ENCODE results near the gene SPC24.

SPC24 gene

GRCh38 chr19:11198175-11198534 is 42.6 kb upstream of the SPC24 start:
- Histone ChIP-seq H3K4me1 (ENCODE audit: insufficient read depth, low read length) (no peaks in the 10 kb centered on the region), H3K36me3 (ENCODE audit: insufficient read depth, low read depth, low read length) (0 out of 2 replicates have a peak, but pooled peaks cover 5% of the 10 kb centered on the region), H3K27me3 (ENCODE audit: insufficient read depth, low read length) (no peaks in the 10 kb centered on the region), H3K4me3 (ENCODE audit: low read length) (peak overlapping the region; percentile 78; the same call in 1 of the 2 replicates), H3K9me3 (ENCODE audit: insufficient read depth, low read depth, low read length) (no peaks in the 10 kb centered on the region), H3K27ac (ENCODE audit: low read length) (no peak overlapping the region), H3K9ac (ENCODE audit: low read depth, low read length) (no peak overlapping the region)

GRCh38 chr19:11197291-11198174 is 42.0 kb upstream of the SPC24 start, which contains the start of gene KANK2:
KANK2 (minus strand) TSS chr19:11197545; CDS start chr19:11194511, 3,034 bp downstream.
- Histone ChIP-seq H3K27ac (ENCODE audit: low read length) (no peak within 1 kb of the TSS), H3K9me3 (ENCODE audit: insufficient read depth, low read depth, low read length) (no peaks in the 10 kb centered on the region), H3K36me3 (ENCODE audit: insufficient read depth, low read depth, low read length) (peaks cover 9% of the 10 kb centered on the region; the same call in 1 of the 2 replicates), H3K4me3 (ENCODE audit: low read length) (peak within 1 kb of the TSS; percentile 78), H3K27me3 (ENCODE audit: insufficient read depth, low read length) (no peaks in the 10 kb centered on the region), H3K9ac (ENCODE audit: low read depth, low read length) (peak within 1 kb of the TSS; percentile 78), H3K4me1 (ENCODE audit: insufficient read depth, low read length) (no peaks in the 10 kb centered on the region)

- peak overlapping the region; percentile 78 for H3K4me3 ChIP-seq (ENCODE audit: low read length)
- H3K4me1 ChIP-seq (ENCODE audit: insufficient read depth, low read length): no peaks in the 10 kb centered on the region
- H3K9ac ChIP-seq (ENCODE audit: low read depth, low read length): peak overlapping the region; percentile 78
Observed at GRCh38 chr19:11196406-11197287, 41.1 kb upstream of the SPC24 start.

GRCh38 chr19:11195681-11196080 is 40.1 kb upstream of the SPC24 start:
- H3K27me3 ChIP-seq (ENCODE audit: insufficient read depth, low read length): no peaks in the 10 kb centered on the region
- no peak overlapping the region for H3K27ac ChIP-seq (ENCODE audit: low read length)
- H3K9ac ChIP-seq (ENCODE audit: low read depth, low read length): no peak overlapping the region
- no peak overlapping the region for H3K4me3 ChIP-seq (ENCODE audit: low read length)
- H3K36me3 ChIP-seq (ENCODE audit: insufficient read depth, low read depth, low read length): peaks cover 14% of the 10 kb centered on the region
- H3K4me1 ChIP-seq (ENCODE audit: insufficient read depth, low read length): no peaks in the 10 kb centered on the region
- H3K9me3 ChIP-seq (ENCODE audit: insufficient read depth, low read depth, low read length): no peaks in the 10 kb centered on the region

More at GRCh38 chr19:11196406-11197287, 41.1 kb upstream of the SPC24 start:
- Histone ChIP-seq H3K9me3 (ENCODE audit: insufficient read depth, low read depth, low read length) (no peaks in the 10 kb centered on the region), H3K36me3 (ENCODE audit: insufficient read depth, low read depth, low read length) (peaks cover 14% of the 10 kb centered on the region), H3K27ac (ENCODE audit: low read length) (no peak overlapping the region), H3K27me3 (ENCODE audit: insufficient read depth, low read length) (no peaks in the 10 kb centered on the region)

GRCh38 chr19:11194656-11195558 is 39.3 kb upstream of the SPC24 start:
- Histone ChIP-seq H3K4me1 (ENCODE audit: insufficient read depth, low read length) (no peaks in the 10 kb centered on the region), H3K9ac (ENCODE audit: low read depth, low read length) (no peak overlapping the region), H3K9me3 (ENCODE audit: insufficient read depth, low read depth, low read length) (no peaks in the 10 kb centered on the region), H3K27ac (ENCODE audit: low read length) (no peak overlapping the region), H3K4me3 (ENCODE audit: low read length) (no peak overlapping the region), H3K27me3 (ENCODE audit: insufficient read depth, low read length) (no peaks in the 10 kb centered on the region), H3K36me3 (ENCODE audit: insufficient read depth, low read depth, low read length) (peaks cover 14% of the 10 kb centered on the region)

- Histone ChIP-seq H3K27me3 (ENCODE audit: insufficient read depth, low read length) (no peaks in the 10 kb centered on the region), H3K9ac (ENCODE audit: low read depth, low read length) (no peak overlapping the region), H3K36me3 (ENCODE audit: insufficient read depth, low read depth, low read length) (peaks cover 14% of the 10 kb centered on the region), H3K4me1 (ENCODE audit: insufficient read depth, low read length) (no peaks in the 10 kb centered on the region), H3K4me3 (ENCODE audit: low read length) (no peak overlapping the region), H3K9me3 (ENCODE audit: insufficient read depth, low read depth, low read length) (no peaks in the 10 kb centered on the region), H3K27ac (ENCODE audit: low read length) (no peak overlapping the region)
Observed at GRCh38 chr19:11194173-11194572, 38.6 kb upstream of the SPC24 start.

GRCh38 chr19:11192957-11193939 is 37.7 kb upstream of the SPC24 start:
- Histone ChIP-seq H3K9ac (ENCODE audit: low read depth, low read length) (no peak overlapping the region), H3K9me3 (ENCODE audit: insufficient read depth, low read depth, low read length) (no peaks in the 10 kb centered on the region), H3K27me3 (ENCODE audit: insufficient read depth, low read length) (no peaks in the 10 kb centered on the region), H3K36me3 (ENCODE audit: insufficient read depth, low read depth, low read length) (peaks cover 14% of the 10 kb centered on the region), H3K4me3 (ENCODE audit: low read length) (no peak overlapping the region), H3K4me1 (ENCODE audit: insufficient read depth, low read length) (no peaks in the 10 kb centered on the region), H3K27ac (ENCODE audit: low read length) (no peak overlapping the region)

GRCh38 chr19:11191934-11192333 is 36.4 kb upstream of the SPC24 start:
- H3K27me3 ChIP-seq (ENCODE audit: insufficient read depth, low read length): no peaks in the 10 kb centered on the region
- peaks cover 14% of the 10 kb centered on the region for H3K36me3 ChIP-seq (ENCODE audit: insufficient read depth, low read depth, low read length)
- no peak overlapping the region for H3K9ac ChIP-seq (ENCODE audit: low read depth, low read length)
- H3K4me3 ChIP-seq (ENCODE audit: low read length): no peak overlapping the region
- H3K27ac ChIP-seq (ENCODE audit: low read length): no peak overlapping the region
- H3K4me1 ChIP-seq (ENCODE audit: insufficient read depth, low read length): no peaks in the 10 kb centered on the region
- no peaks in the 10 kb centered on the region for H3K9me3 ChIP-seq (ENCODE audit: insufficient read depth, low read depth, low read length)

GRCh38 chr19:11191273-11191755 is 35.7 kb upstream of the SPC24 start:
- H3K4me3 ChIP-seq (ENCODE audit: low read length): no peak overlapping the region
- H3K27me3 ChIP-seq (ENCODE audit: insufficient read depth, low read length): no peaks in the 10 kb centered on the region
- H3K36me3 ChIP-seq (ENCODE audit: insufficient read depth, low read depth, low read length): peaks cover 14% of the 10 kb centered on the region
- no peaks in the 10 kb centered on the region for H3K9me3 ChIP-seq (ENCODE audit: insufficient read depth, low read depth, low read length)
- H3K27ac ChIP-seq (ENCODE audit: low read length): no peak overlapping the region
- no peak overlapping the region for H3K9ac ChIP-seq (ENCODE audit: low read depth, low read length)
- no peaks in the 10 kb centered on the region for H3K4me1 ChIP-seq (ENCODE audit: insufficient read depth, low read length)

DNA sequence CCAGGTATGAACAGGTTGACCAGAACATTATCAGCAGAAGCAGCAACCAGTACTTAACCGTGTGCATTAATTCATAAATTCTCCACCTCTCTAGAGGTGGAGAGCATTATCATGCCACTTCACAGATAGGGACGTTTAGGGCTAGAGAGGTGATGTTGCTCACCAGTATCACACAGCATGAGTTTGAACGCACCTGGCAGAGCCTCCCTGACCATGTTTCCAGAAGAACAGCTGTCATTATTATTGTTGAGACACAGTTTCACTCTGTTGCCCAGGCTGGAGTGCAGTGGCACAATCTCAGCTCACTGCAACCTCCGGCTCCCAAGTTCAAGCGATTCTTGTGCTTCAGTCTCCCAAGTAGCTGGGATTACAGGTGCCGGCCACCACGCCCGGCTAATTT is 34.9 kb upstream of the SPC24 start:
- no peaks in the 10 kb centered on the region for H3K27me3 ChIP-seq (ENCODE audit: insufficient read depth, low read length)
- no peak overlapping the region for H3K9ac ChIP-seq (ENCODE audit: low read depth, low read length)
- no peaks in the 10 kb centered on the region for H3K4me1 ChIP-seq (ENCODE audit: insufficient read depth, low read length)
- H3K27ac ChIP-seq (ENCODE audit: low read length): no peak overlapping the region
- H3K4me3 ChIP-seq (ENCODE audit: low read length): no peak overlapping the region
- H3K36me3 ChIP-seq (ENCODE audit: insufficient read depth, low read depth, low read length): peaks cover 14% of the 10 kb centered on the region
- no peaks in the 10 kb centered on the region for H3K9me3 ChIP-seq (ENCODE audit: insufficient read depth, low read depth, low read length)

Data from iPS-20b (cell line).